Measurements from ENCODE around the gene FILIP1. TPM values are rescaled to one million over a fixed set of nuclear protein-coding genes. Genes with fewer than 3 reads are reported as not detected.

FILIP1 gene
- polyA plus RNA-seq, 3 donors, result 2.5 to 3.6 (median 2.9) TPM

Other genes with a start within 250 kb of the FILIP1 start
- gene COX7A2, start 250.0 kb downstream of the FILIP1 start, polyA plus RNA-seq (ENCODE audit: insufficient read length in 3 of 3), result 100 to 1,000 TPM; 276 to 297 (median 291) TPM
- gene TMEM30A, start 209.0 kb downstream of the FILIP1 start, polyA plus RNA-seq (ENCODE audit: insufficient read length in 3 of 3), result 100 to 1,000 TPM; 125 to 137 (median 130) TPM
- gene SENP6, start 108.1 kb upstream of the FILIP1 start, polyA plus RNA-seq (ENCODE audit: insufficient read length in 3 of 3), result 100 to 1,000 TPM; 131 to 166 (median 145) TPM

Data from right renal cortex interstitium (tissue), 3 donors.